ENCODE data around the gene TMEM208.

The TMEM208 gene

DNA sequence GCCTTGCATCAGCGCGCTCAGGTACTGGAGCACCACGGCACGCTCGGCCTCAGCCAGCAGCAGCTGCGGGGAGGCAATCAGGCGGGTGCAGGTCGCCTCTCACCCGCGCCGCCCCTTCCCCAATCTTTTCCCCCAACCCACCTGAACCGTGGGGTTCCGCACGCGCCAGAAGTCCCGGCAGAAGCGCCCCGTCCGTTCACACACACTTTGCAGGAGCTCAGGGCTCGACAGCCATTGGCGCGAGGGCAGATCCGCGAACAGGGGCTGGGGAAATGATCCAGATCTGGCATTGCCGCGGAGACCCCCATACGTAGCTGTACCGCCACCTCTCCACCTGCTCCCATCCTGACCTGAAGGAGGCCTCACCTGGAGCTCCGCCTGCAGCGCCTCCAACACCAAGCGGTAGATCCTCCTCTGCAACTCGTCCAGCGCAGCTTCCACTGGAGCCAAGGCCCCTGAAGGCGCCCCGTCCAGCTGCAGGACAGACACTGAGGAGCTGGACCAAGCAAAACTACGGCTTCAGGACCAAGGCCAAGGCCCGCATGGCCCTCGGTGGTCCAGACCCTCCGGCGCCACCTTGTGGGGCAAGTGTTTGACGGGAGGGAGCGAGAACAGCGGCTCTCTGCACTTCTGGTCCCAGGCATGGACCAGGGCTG lies 41.8 kb upstream of the TMEM208 start:
- H3K27me3 ChIP-seq (ENCODE audit: control insufficient read depth in 1 of 2, insufficient read depth in 2 of 2, low read length in 2 of 2) = no peaks in the 10 kb centered on the region
- H3K9me3 ChIP-seq (ENCODE audit: control insufficient read depth in 2 of 2, low read length in 2 of 2) = no peaks in the 10 kb centered on the region
- no peaks in the 10 kb centered on the region for H3K36me3 ChIP-seq (ENCODE audit: control insufficient read depth in 2 of 2, insufficient read depth in 2 of 2, low read length in 2 of 2)
- peaks cover 40% of the 10 kb centered on the region for H3K4me1 ChIP-seq (ENCODE audit: control insufficient read depth, insufficient read depth, low read length)
- H3K9ac ChIP-seq (ENCODE audit: low read length in 2 of 2) = peak overlapping the region in 1 of 2 donors; percentile 47
- H3K27ac ChIP-seq (ENCODE audit: low read length) = no peak overlapping the region
- peak overlapping the region; percentile 7 to 86 for H3K4me3 ChIP-seq (ENCODE audit: low read length in 2 of 2)

DNA sequence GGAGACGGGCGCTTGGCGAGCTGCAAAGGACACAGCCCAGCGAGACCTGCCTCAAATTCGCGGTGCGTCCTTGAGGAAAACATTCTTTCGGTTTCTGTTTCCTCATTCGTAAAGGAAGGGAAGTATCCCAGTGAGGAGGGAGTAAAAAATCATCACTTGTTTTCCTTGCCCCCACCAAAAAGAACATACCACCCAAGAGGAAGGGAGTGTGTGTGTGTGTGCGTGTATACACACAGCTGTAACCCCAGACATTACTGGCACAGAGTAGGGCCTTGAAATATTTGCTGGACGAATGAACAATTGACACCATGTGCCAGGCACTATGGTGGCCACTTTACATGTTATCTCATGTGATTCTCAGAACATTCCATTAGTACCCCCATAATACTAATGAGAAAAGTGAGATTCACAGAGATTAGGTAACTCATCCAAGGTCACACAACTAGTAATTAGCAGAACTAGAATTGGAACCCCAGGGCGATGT lies 41.2 kb upstream of the TMEM208 start:
- H3K27me3 ChIP-seq (ENCODE audit: control insufficient read depth in 1 of 2, insufficient read depth in 2 of 2, low read length in 2 of 2) = no peaks in the 10 kb centered on the region
- no peaks in the 10 kb centered on the region for H3K9me3 ChIP-seq (ENCODE audit: control insufficient read depth in 2 of 2, low read length in 2 of 2)
- no peak overlapping the region for H3K27ac ChIP-seq (ENCODE audit: low read length)
- H3K4me3 ChIP-seq (ENCODE audit: low read length in 2 of 2) = peak overlapping the region; percentile 2 to 86
- peaks cover 40% of the 10 kb centered on the region for H3K4me1 ChIP-seq (ENCODE audit: control insufficient read depth, insufficient read depth, low read length)
- H3K36me3 ChIP-seq (ENCODE audit: control insufficient read depth in 2 of 2, insufficient read depth in 2 of 2, low read length in 2 of 2) = no peaks in the 10 kb centered on the region
- H3K9ac ChIP-seq (ENCODE audit: low read length in 2 of 2) = peak overlapping the region in 1 of 2 donors; percentile 47

DNA sequence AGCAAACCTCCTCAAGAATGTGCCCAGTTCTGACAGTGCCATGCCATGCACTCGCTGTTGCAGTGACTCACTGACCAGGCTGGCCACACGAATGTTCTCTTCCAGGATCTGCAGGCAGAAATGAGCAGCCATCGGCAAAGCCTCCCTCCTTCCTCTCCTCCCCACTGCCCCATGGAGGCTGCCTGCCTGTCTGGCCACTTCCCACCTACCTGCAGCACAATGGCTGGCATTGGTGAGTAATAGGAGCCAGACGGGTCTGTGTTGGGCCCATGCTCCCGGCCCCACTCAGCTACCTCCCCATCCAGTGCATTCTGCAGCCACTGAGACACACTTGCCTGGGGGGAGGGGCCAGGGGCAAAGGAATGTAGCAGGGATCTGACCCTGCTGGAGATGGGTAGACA lies 40.4 kb upstream of the TMEM208 start:
- Histone ChIP-seq H3K4me1 (ENCODE audit: control insufficient read depth, insufficient read depth, low read length) (peaks cover 35% of the 10 kb centered on the region), H3K27me3 (ENCODE audit: control insufficient read depth in 1 of 2, insufficient read depth in 2 of 2, low read length in 2 of 2) (no peaks in the 10 kb centered on the region), H3K27ac (ENCODE audit: low read length) (no peak overlapping the region), H3K4me3 (ENCODE audit: low read length in 2 of 2) (no peak overlapping the region), H3K9me3 (ENCODE audit: control insufficient read depth in 2 of 2, low read length in 2 of 2) (no peaks in the 10 kb centered on the region), H3K9ac (ENCODE audit: low read length in 2 of 2) (no peak overlapping the region), H3K36me3 (ENCODE audit: control insufficient read depth in 2 of 2, insufficient read depth in 2 of 2, low read length in 2 of 2) (no peaks in the 10 kb centered on the region)

DNA sequence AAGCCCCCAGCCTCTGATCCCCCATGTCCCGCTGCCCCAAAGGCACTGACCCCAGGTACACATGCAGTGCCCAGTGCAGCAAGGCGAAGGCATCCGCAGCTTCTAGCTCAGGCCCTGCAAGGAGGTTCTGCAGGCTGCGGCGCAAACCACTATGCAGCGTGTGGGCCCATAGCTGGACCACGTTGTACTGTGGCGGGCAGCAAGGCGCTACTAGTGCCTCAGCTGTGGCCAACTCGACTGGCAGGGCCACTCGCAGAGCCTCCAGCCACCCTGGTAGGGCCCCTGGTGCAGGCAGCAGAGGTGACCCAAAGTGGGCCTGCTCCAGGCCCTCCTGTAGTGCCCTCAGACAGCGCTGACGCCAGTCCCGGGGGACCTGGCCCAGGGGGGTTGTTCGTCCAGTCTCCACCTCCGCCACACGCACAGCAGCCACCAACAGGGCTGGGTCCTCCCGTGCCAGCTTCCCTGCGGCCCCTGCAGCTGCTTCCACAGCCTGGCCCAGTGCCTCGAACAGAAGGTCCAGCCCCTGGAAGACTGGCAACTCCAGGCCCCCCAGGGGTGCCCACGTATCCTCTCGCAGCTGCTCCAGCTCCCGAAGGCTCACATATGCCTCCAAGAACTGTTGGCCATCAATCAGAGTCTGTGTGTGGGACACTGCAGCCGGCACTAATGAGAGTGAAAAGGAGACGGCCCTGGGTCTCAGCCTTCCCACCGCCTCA lies 39.6 kb upstream of the TMEM208 start:
- Histone ChIP-seq H3K27ac (ENCODE audit: low read length) (no peak overlapping the region), H3K9me3 (ENCODE audit: control insufficient read depth in 2 of 2, low read length in 2 of 2) (no peaks in the 10 kb centered on the region), H3K27me3 (ENCODE audit: control insufficient read depth in 1 of 2, insufficient read depth in 2 of 2, low read length in 2 of 2) (no peaks in the 10 kb centered on the region), H3K36me3 (ENCODE audit: control insufficient read depth in 2 of 2, insufficient read depth in 2 of 2, low read length in 2 of 2) (no peaks in the 10 kb centered on the region), H3K9ac (ENCODE audit: low read length in 2 of 2) (no peak overlapping the region), H3K4me3 (ENCODE audit: low read length in 2 of 2) (no peak overlapping the region), H3K4me1 (ENCODE audit: control insufficient read depth, insufficient read depth, low read length) (peaks cover 38% of the 10 kb centered on the region)

DNA sequence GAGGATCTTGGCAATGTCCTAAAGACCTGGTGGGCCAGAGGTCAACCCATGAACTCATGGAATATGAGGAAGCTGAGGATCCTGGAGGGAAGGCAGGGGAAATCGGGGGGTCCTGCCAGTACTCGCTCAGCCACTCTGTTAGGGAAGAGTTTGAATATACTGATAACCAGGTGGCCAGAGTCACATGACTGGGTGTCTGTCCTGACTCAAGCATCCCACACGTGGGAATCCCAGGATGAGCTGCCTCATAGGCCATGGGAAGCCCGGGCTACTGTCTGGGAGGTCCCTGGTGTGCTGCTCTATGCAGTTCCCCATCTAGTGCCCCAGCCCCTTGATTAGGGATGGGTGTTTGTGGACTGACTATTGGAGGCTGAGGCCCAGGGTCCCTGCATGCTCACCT lies 38.6 kb upstream of the TMEM208 start:
- Histone ChIP-seq H3K4me1 (ENCODE audit: control insufficient read depth, insufficient read depth, low read length) (peaks cover 38% of the 10 kb centered on the region), H3K9me3 (ENCODE audit: control insufficient read depth in 2 of 2, low read length in 2 of 2) (no peaks in the 10 kb centered on the region), H3K27ac (ENCODE audit: low read length) (no peak overlapping the region), H3K9ac (ENCODE audit: low read length in 2 of 2) (no peak overlapping the region), H3K36me3 (ENCODE audit: control insufficient read depth in 2 of 2, insufficient read depth in 2 of 2, low read length in 2 of 2) (peaks cover 0 to under 1% of the 10 kb centered on the region in 2 donors), H3K27me3 (ENCODE audit: control insufficient read depth in 1 of 2, insufficient read depth in 2 of 2, low read length in 2 of 2) (no peaks in the 10 kb centered on the region), H3K4me3 (ENCODE audit: low read length in 2 of 2) (no peak overlapping the region)

DNA sequence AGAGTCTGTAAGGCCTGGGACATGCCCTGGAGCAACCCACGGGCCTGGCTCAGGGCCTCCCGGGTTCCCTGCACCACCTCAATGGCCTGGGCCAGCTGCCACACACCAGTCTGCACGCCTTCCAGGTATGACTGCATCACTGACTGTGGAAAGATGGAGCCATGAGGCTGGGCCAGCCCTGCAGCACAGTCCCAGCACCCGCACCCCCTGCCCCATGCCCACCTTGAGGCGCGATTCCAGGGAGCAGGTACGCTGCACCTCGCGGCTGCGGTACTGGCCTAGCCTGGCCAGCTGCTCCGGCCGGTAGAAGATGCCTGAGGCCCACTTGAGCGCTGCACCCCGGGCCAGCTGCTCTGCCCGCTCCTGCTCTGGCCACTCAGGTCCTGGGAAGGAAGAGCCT lies 38.1 kb upstream of the TMEM208 start:
- peaks cover 0 to 5% of the 10 kb centered on the region in 2 donors for H3K36me3 ChIP-seq (ENCODE audit: control insufficient read depth in 2 of 2, insufficient read depth in 2 of 2, low read length in 2 of 2)
- no peak overlapping the region for H3K9ac ChIP-seq (ENCODE audit: low read length in 2 of 2)
- peaks cover 42% of the 10 kb centered on the region for H3K4me1 ChIP-seq (ENCODE audit: control insufficient read depth, insufficient read depth, low read length)

DNA sequence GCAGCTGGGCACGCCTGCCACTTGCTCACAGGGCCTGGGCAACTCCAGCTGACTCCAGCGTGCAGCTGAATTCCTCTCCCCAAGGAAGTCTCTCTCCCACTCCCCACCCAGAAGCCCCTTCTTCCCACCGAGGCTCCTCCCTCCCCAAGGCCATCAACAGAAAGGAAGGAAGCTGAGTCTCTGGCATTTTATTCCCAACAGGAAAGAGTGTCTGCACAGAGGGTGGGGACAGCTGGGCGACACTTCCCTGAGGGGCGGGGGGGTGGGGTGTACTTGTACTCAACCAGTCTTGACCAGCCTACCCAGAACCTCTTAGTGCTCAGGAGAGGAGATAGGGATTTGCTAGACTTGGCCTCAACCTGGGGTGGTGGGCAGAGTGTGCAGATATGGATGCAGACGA lies 36.9 kb upstream of the TMEM208 start, which contains the start of gene EXOC3L1:
EXOC3L1 (minus strand) TSS at position 96 of the 400 bp plus-strand sequence. CDS start 460 bp downstream, outside the sequence.
- peak within 1 kb of the TSS in 1 of 2 donors; percentile 21 for H3K9ac ChIP-seq (ENCODE audit: low read length in 2 of 2)
- no peaks in the 10 kb centered on the region for H3K9me3 ChIP-seq (ENCODE audit: control insufficient read depth in 2 of 2, low read length in 2 of 2)
- peaks cover 37% of the 10 kb centered on the region for H3K4me1 ChIP-seq (ENCODE audit: control insufficient read depth, insufficient read depth, low read length)
- H3K4me3 ChIP-seq (ENCODE audit: low read length in 2 of 2) = no peak within 1 kb of the TSS
- H3K27me3 ChIP-seq (ENCODE audit: control insufficient read depth in 1 of 2, insufficient read depth in 2 of 2, low read length in 2 of 2) = no peaks in the 10 kb centered on the region
- no peak within 1 kb of the TSS for H3K27ac ChIP-seq (ENCODE audit: low read length)
- H3K36me3 ChIP-seq (ENCODE audit: control insufficient read depth in 2 of 2, insufficient read depth in 2 of 2, low read length in 2 of 2) = peaks cover 7 to 15% of the 10 kb centered on the region in 2 donors

More for the DNA sequence above, 38.1 kb upstream of the TMEM208 start:
- Histone ChIP-seq H3K9me3 (ENCODE audit: control insufficient read depth in 2 of 2, low read length in 2 of 2) (no peaks in the 10 kb centered on the region), H3K27ac (ENCODE audit: low read length) (no peak overlapping the region), H3K4me3 (ENCODE audit: low read length in 2 of 2) (no peak overlapping the region), H3K27me3 (ENCODE audit: control insufficient read depth in 1 of 2, insufficient read depth in 2 of 2, low read length in 2 of 2) (no peaks in the 10 kb centered on the region)

DNA sequence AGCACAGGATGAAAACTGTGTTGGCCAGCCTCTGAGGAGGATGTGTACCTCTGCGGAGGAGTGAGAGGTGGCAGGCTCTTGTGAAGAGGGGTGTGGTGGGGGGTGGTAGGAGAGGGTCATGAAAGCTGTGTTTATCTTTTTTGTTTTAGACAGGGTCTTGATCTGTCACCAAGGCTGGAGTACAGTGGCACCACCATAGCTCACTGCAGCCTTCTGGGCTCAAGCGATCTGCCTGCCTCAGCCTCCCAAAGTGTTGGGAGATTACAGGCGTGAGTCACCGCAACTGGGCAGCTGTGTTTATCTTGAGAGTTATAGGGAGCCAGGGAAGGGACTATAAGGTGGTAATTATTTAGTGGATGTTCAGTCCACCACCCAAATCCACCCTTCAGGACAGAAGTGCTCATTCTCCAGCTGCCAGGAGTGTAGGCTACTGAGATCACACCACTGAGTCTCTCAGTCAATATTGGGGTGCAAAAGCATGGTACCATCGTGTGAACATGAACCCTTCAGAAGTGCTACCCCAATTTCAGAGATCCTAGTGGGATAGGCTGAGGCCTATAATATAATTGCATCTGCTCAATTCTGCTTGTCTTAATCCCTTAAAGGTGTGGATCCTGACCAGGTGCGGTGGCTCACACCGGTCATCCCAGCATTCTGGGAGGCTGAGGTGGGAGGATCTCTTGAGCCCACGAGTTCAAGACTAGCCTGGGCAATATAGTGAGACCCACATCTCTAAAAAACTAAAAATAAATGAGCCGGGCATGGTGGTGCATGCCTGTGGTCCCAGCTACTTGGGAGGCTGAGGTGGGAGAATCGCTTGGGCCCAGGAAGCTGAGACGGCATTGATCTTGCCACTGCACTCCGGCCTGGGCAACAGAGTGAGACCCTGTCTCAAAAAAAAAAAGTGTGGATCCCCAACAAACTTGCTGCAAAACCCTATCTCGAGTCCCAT lies 36.2 kb upstream of the TMEM208 start:
- Histone ChIP-seq H3K4me3 (ENCODE audit: low read length in 2 of 2) (no peak overlapping the region), H3K4me1 (ENCODE audit: control insufficient read depth, insufficient read depth, low read length) (peaks cover 30% of the 10 kb centered on the region), H3K9ac (ENCODE audit: low read length in 2 of 2) (peak overlapping the region in 1 of 2 donors; percentile 21), H3K27me3 (ENCODE audit: control insufficient read depth in 1 of 2, insufficient read depth in 2 of 2, low read length in 2 of 2) (no peaks in the 10 kb centered on the region), H3K36me3 (ENCODE audit: control insufficient read depth in 2 of 2, insufficient read depth in 2 of 2, low read length in 2 of 2) (peaks cover 14 to 21% of the 10 kb centered on the region in 2 donors), H3K27ac (ENCODE audit: low read length) (no peak overlapping the region), H3K9me3 (ENCODE audit: control insufficient read depth in 2 of 2, low read length in 2 of 2) (no peaks in the 10 kb centered on the region)

DNA sequence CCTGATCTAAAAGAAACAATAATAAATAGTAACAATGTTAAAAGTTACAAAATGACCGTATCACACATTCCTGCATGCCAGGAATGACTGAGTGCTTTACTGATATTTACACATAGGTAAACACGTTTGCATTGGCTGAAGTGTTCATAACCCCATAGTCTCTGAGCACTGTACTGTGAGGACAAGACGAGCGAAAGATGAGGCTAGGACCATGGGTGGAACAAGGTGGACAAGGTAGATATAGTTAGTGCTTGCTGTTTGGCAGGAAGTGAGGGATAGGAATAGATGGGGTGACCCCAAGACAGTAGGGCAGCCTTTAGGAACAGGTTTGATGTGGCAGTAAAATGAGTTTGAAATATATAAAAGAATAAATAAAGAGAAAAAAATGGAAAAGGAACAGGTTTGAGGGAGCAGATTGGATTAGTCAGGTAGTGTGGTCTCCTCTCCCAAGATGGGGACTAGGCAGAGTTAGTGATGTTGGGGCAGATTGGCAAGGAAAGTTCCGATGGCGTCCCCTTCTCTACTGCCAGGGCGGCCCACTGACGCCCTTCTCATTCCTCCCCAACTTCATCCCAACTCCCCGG lies 35.4 kb upstream of the TMEM208 start:
- peak overlapping the region in 1 of 2 donors; percentile 99 for H3K9ac ChIP-seq (ENCODE audit: low read length in 2 of 2)
- no peaks in the 10 kb centered on the region for H3K9me3 ChIP-seq (ENCODE audit: control insufficient read depth in 2 of 2, low read length in 2 of 2)
- no peak overlapping the region for H3K27ac ChIP-seq (ENCODE audit: low read length)
- no peaks in the 10 kb centered on the region for H3K27me3 ChIP-seq (ENCODE audit: control insufficient read depth in 1 of 2, insufficient read depth in 2 of 2, low read length in 2 of 2)
- H3K4me3 ChIP-seq (ENCODE audit: low read length in 2 of 2) = peak overlapping the region; percentile 49 to 97
- peaks cover 27% of the 10 kb centered on the region for H3K4me1 ChIP-seq (ENCODE audit: control insufficient read depth, insufficient read depth, low read length)
- peaks cover 21 to 29% of the 10 kb centered on the region in 2 donors for H3K36me3 ChIP-seq (ENCODE audit: control insufficient read depth in 2 of 2, insufficient read depth in 2 of 2, low read length in 2 of 2)

All from stomach smooth muscle (tissue), 2 donors.